Psoas muscle (tissue), 8 donors: ENCODE measurements around the gene DNAAF1. TPM values are rescaled to one million over a fixed set of nuclear protein-coding genes. Genes with fewer than 3 reads are reported as not detected.

ENCODE experiments used
- ATAC-seq, 4 donors: fragments of 200-7000 bp; cut with Tn5 transposase; one replicate each; pipeline ENCODE4 v1.9.1; 2020; ENCODE audit warnings: moderate library complexity in 3 of 4, mild to moderate bottlenecking in 2 of 4
- DNase-seq, 2 donors: peaks; one replicate each; pipeline ENCODE4 v3.0.0-alpha.2; 2020
- H3K27ac ChIP-seq: fragments of 200-600 bp; one replicate; pipeline ENCODE4 v1.8.0; 2022
- H3K27me3 ChIP-seq, 3 donors: fragments of 200-600 bp in 1 of 3; one replicate each; pipeline versions ENCODE4 v1.6.1 to v1.8.0; 2013 to 2022; ENCODE audit warnings: low read length in 2 of 3, mild to moderate bottlenecking in 2 of 3, moderate library complexity in 1 of 3; ENCODE audit not compliant: insufficient read depth in 3 of 3
- H3K36me3 ChIP-seq, 2 donors: fragments of 200-600 bp in 1 of 2; one replicate each; pipeline versions ENCODE4 v1.6.1 to v1.8.0; 2013 to 2022; ENCODE audit warnings: low read depth in 1 of 2, mild to moderate bottlenecking in 1 of 2, moderate library complexity in 1 of 2; ENCODE audit not compliant: insufficient read depth in 1 of 2
- H3K4me1 ChIP-seq: fragments of 200-600 bp; one replicate; pipeline ENCODE4 v1.8.0; 2022
- H3K4me3 ChIP-seq: fragments of 200-600 bp; one replicate; pipeline ENCODE4 v1.8.0; 2022; ENCODE audit warnings: mild to moderate bottlenecking
- H3K9me3 ChIP-seq: fragments of 200-600 bp; one replicate; pipeline ENCODE4 v1.8.0; 2022
- CTCF ChIP-seq: fragments of 200-600 bp; IDR thresholded peaks from one replicate; pipeline ENCODE4 v1.8.0; 2022; ENCODE audit warnings: antibody characterized with exemption
- WGBS, 3 donors: extraction: QIAGEN DNeasy Blood & Tissue Kit; methylation state at CpG; one replicate each; pipeline versions ENCODE4 v1.1.6 to v1.1.7; 2013; 5-methylcytosine and 5-hydroxymethylcytosine counted together
- intact Hi-C, 2 donors: fragments of 100-400 bp; cut with DNase I; formaldehyde crosslinking; loops; one replicate each; pipeline versions ENCODE4 v1.11.0 to v1.14.2; 2022
- polyA plus RNA-seq, 3 donors: library from polyadenylated mRNA; stranded (reverse); fragments of 200-250 nt; gene quantifications; one replicate each; pipeline ENCODE4 v1.2.3, GENCODE V29; 2013
- total RNA-seq, 4 donors: library from RNA; stranded (reverse); fragmentation: NEBNext Ultra II Directional in 2 of 4; extraction: Animal tissue kit (Norgen Biotek cat#: 25700) in 2 of 4; gene quantifications; one replicate each; pipeline versions ENCODE4 v1.2.1 to v1.2.4, GENCODE V29; 2021 to 2023
- donor health status: healthy with polysubstance abuse.
- donor health status: DM: no; HTN: no; CAD: no; lungs with moderate emphysema.
- donor health status: Bipolar disorder and iron deficiency.
- donor health status: healthy.
- donor health status: DM: yes; HTN: yes; CAD: no.
- donor health status: DM: no; HTN: no; CAD: no.
- donor health status: DM: no; HTN: no; CAD: no.
- donor health status: DM: yes; HTN: yes; CAD: no.

The DNAAF1 gene
- total and polyA plus RNA-seq, 7 donors: 0.17 to 0.44 (median 0.17) TPM; not detected in 4

DNA sequence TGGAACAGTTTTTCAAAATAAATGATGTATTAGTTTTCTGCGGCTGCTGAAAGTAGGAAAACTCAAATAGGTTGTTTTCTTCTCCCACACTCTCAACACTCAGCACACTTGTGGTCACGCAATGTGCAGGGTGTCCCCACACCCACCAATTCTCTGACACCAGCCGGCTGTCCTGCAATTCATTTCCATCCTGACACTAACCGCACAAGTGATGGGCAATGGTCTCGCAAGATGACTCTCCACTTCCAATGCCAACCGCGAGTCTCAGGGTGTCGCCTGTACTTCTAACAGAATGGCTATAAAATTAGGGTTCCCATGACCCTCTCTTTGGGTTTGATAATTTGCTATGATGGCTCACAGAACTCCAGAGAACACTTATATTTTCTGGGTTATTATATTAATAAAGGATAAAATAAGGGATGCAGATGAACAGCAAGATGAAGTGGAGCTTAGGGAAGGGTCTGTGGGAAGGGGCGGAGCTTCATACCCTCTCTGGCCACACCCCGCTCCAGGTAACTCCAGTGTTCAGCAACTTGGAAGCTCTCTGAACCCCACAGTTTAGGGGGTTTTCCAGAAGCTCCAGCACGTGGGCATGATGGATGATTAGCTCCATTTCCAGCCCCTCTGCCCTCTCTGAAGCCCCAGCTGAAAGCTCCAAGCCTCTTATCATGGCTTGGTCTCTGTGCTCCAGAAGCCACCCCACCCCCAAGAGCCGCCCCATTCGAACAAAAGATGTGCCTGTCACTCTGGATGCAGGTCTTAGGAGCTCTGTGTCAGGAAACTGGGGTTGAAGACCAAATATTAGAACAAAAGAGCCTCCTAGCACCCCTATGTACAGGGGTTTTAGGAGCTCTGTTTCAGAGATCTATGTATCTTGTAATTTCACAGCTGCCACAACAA lies 21.9 kb downstream of the DNAAF1 start:
- no peaks in the 10 kb centered on the region for H3K36me3 ChIP-seq
- H3K27ac ChIP-seq: no peak overlapping the region
- intact Hi-C loops: no loop called here
- H3K4me1 ChIP-seq: no peaks in the 10 kb centered on the region
- no peak for DNase-seq
- TF ChIP-seq CTCF: no peak
- H3K27me3 ChIP-seq: peaks cover 0 to 4% (median 4%) of the 10 kb centered on the region in 3 donors
- no peaks in the 10 kb centered on the region for H3K9me3 ChIP-seq
- no peak overlapping the region for H3K4me3 ChIP-seq
- WGBS, 3 donors: 69 to 77% (median 74%) methylated on average over 13 of the region's 13 CpGs
- no peak for ATAC-seq

GRCh38 chr16:84169765-84170310 lies 24.7 kb downstream of the DNAAF1 start:
- no peaks in the 10 kb centered on the region for H3K36me3 ChIP-seq
- 66 to 68% (median 68%) methylated on average over 11 of the region's 11 CpGs for WGBS, 3 donors
- DNase-seq (no peak), ATAC-seq (no peak)
- H3K9me3 ChIP-seq: no peaks in the 10 kb centered on the region
- H3K4me1 ChIP-seq: no peaks in the 10 kb centered on the region
- no peak overlapping the region for H3K27ac ChIP-seq
- no peak for TF ChIP-seq CTCF
- H3K4me3 ChIP-seq: no peak overlapping the region
- intact Hi-C loops: loop anchor here in 1 of 2 donors (10.0 kb wide), 1 partner anchor 315 kb away; no protein-coding TSS in a partner anchor
- peaks cover 0 to 4% (median 0%) of the 10 kb centered on the region in 3 donors for H3K27me3 ChIP-seq

DNA sequence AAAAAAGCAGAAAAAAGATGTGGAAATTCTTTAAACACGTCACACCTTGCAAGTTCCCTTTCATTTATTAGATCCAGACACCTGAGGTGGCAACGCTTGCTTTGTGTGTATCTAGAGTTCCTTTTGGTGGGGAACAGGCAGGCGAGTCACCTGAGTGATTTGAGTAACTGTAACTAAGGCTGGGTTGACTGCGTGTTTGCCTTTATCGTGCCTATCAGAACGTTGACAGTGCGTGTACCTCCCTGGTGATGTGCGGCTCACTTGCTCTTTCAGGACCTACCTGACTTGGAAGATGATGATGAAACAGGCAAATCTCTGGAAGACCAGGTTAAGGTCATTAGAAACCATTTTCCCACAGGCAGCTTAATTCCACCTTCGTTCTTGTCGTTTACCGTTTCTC lies 29.3 kb downstream of the DNAAF1 start:
- DNase-seq (no peak), ATAC-seq (no peak)
- no peak overlapping the region for H3K27ac ChIP-seq
- intact Hi-C loops: loop anchor here (2.0 to 10.0 kb wide), 2 partner anchors 30 to 310 kb away; partner anchors contain the start of genes DNAAF1 (in 1 of the 2) and HSDL1 (in 1 of the 2)
- TF ChIP-seq CTCF: no peak
- no peaks in the 10 kb centered on the region for H3K27me3 ChIP-seq
- no peaks in the 10 kb centered on the region for H3K9me3 ChIP-seq
- H3K4me1 ChIP-seq: peaks cover 10% of the 10 kb centered on the region
- H3K36me3 ChIP-seq: peaks cover 0 to 10% of the 10 kb centered on the region in 2 donors
- 74 to 86% (median 81%) methylated on average over 11 of the region's 11 CpGs for WGBS, 3 donors
- H3K4me3 ChIP-seq: no peak overlapping the region

DNA sequence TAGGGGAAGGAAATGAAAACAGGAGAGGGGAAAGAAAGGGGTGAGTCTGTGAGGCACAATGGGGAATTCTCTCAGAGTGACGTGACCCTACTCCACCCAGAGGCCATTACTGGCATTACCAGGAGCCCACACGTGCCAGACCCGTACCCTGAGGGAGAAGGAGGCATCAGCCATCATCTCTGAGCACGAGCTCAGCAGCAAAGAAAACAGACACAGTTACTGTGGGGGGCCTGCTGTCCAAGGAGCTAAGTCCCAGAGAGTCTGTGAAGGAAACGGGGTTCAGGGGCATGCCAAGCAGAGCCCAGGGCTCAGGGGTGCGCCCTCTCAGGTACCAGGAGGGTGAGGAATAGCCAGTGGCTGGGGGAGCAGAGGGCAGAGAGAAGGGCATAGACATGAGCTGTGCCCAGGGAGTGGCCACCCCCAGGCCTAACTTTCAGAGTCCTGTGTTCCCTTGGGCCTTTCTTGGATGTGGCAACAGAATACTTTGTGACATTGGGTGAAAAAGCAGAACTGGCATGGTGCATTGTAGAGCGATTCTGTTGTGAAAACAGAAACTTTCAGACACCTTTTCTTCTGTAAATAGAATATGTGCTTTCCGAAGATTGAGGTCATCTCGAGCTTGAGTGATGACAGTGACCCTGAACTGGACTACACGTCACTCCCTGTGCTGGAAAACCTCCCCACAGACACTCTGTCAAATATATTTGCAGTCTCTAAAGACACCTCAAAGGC lies 30.4 kb downstream of the DNAAF1 start:
- Histone ChIP-seq H3K4me1 (peaks cover 10% of the 10 kb centered on the region), H3K27me3 (no peaks in the 10 kb centered on the region), H3K4me3 (no peak overlapping the region), H3K36me3 (peaks cover 0 to 21% of the 10 kb centered on the region in 2 donors), H3K9me3 (no peaks in the 10 kb centered on the region), H3K27ac (no peak overlapping the region)
- peak; percentile 62 to 88 (median 77) for ATAC-seq
- peak; percentile 47 for TF ChIP-seq CTCF
- WGBS, 3 donors: 36 to 61% (median 43%) methylated on average over 10 of the region's 10 CpGs
- DNase-seq: peak in 1 of 2 donors; percentile 57
- intact Hi-C loops: loop anchor here (2.0 to 10.0 kb wide), 3 partner anchors 31 to 309 kb away; partner anchors contain the start of genes DNAAF1 (in 1 of the 2) and HSDL1 (in 1 of the 2)
